ENCODE measurements around the gene ZBTB7C.

ZBTB7C gene

GRCh38 chr18:48158721-48159120, 250.5 kb downstream of the ZBTB7C start:
- no peak for DNase-seq

GRCh38 chr18:48157956-48158355, 251.2 kb downstream of the ZBTB7C start:
- DNase-seq = no peak

- no peak for DNase-seq
These were observed 253.3 kb downstream of the ZBTB7C start for GRCh38 chr18:48155856-48156255.

- DNase-seq = no peak
These were observed 254.4 kb downstream of the ZBTB7C start for GRCh38 chr18:48154828-48155227.

- no peak for DNase-seq
These were observed 255.3 kb downstream of the ZBTB7C start for GRCh38 chr18:48153613-48154481.

GRCh38 chr18:48152549-48152948, 256.6 kb downstream of the ZBTB7C start:
- DNase-seq = no peak

GRCh38 chr18:48151421-48152065, 257.6 kb downstream of the ZBTB7C start:
- no peak for DNase-seq

GRCh38 chr18:48149020-48149685, 260.0 kb downstream of the ZBTB7C start:
- DNase-seq = no peak

- DNase-seq = no peak
These were observed 266.2 kb downstream of the ZBTB7C start for GRCh38 chr18:48142994-48143393.

GRCh38 chr18:48142353-48142752, 266.8 kb downstream of the ZBTB7C start:
- DNase-seq = no peak

- DNase-seq = no peak
These were observed 268.5 kb downstream of the ZBTB7C start for GRCh38 chr18:48140731-48141130.

GRCh38 chr18:48139431-48140347, 269.5 kb downstream of the ZBTB7C start:
- peak; percentile 71 for DNase-seq

GRCh38 chr18:48138660-48139430, 270.3 kb downstream of the ZBTB7C start:
- no peak for DNase-seq

- no peak for DNase-seq
These were observed 271.0 kb downstream of the ZBTB7C start for GRCh38 chr18:48138210-48138609.

GRCh38 chr18:48137374-48138081, 271.7 kb downstream of the ZBTB7C start:
- no peak for DNase-seq

GRCh38 chr18:48136827-48137373, 272.3 kb downstream of the ZBTB7C start:
- DNase-seq = no peak

- DNase-seq = no peak
These were observed 272.9 kb downstream of the ZBTB7C start for GRCh38 chr18:48136051-48136826.

- no peak for DNase-seq
These were observed 273.7 kb downstream of the ZBTB7C start for GRCh38 chr18:48135436-48135966.

- DNase-seq = no peak
These were observed 274.6 kb downstream of the ZBTB7C start for GRCh38 chr18:48134609-48135008.
